IMR-90 (cell line): ENCODE measurements around the gene DYSF. TPM values are rescaled to one million over a fixed set of nuclear protein-coding genes. Genes with fewer than 3 reads are reported as not detected.

ENCODE experiments used
- ATAC-seq: fragments of 200-7000 bp; cut with Tn5 transposase; 2 replicates; pipeline ENCODE4 v1.9.1; 2020; ENCODE audit warnings: low read depth, mild to moderate bottlenecking, moderate library complexity
- BruUV-seq: library from RNA; stranded (reverse); fragments of 400-500 nt; replicated peaks from 2 replicates; lab custom pipeline; 2021; lab: Mats Ljungman, UMichigan
- CTCF ChIA-PET: fragments of 300-600 bp; formaldehyde crosslinking; extraction: SDS; loops from one replicate; lab custom pipeline; 2021; ENCODE audit warnings: antibody characterized with exemption; lab: Yijun Ruan, JAX
- POLR2A ChIA-PET: fragments of 300-600 bp; sonication (Branson Sonifier 250); formaldehyde crosslinking; loops from one replicate; lab custom pipeline; 2022; ENCODE audit warnings: antibody characterized with exemption; ENCODE audit not compliant: unreplicated experiment; lab: Charles Lee
- DNase-seq: peaks from one replicate; pipeline ENCODE4 v3.0.0; 2013
- H2AFZ ChIP-seq: replicated peaks from 2 replicates; pipeline ENCODE3; 2013; ENCODE audit warnings: low read length, mild to moderate bottlenecking; ENCODE audit not compliant: poor library complexity
- H2AK5ac ChIP-seq: 2 replicates; pipeline ENCODE4 v1.6.1; 2013; ENCODE audit warnings: low read depth, low read length, inconsistent platforms
- H2AK9ac ChIP-seq: replicated peaks from 2 replicates; pipeline ENCODE3; 2013; ENCODE audit warnings: mild to moderate bottlenecking, low read depth, low read length, moderate library complexity; ENCODE audit not compliant: poor library complexity
- H2BK120ac ChIP-seq: 2 replicates; pipeline ENCODE4 v1.6.1; 2013; ENCODE audit warnings: low read depth, low read length, inconsistent platforms
- H2BK15ac ChIP-seq: 3 replicates; pipeline ENCODE4 v1.6.1; 2013; ENCODE audit warnings: low read depth, low read length, inconsistent platforms
- H2BK20ac ChIP-seq: 2 replicates; pipeline ENCODE4 v1.6.1; 2013; ENCODE audit warnings: low read depth, mild to moderate bottlenecking, inconsistent platforms, low read length, moderate library complexity
- H2BK5ac ChIP-seq: 2 replicates; pipeline ENCODE4 v1.6.1; 2013; ENCODE audit warnings: mild to moderate bottlenecking, low read depth, low read length, inconsistent platforms; ENCODE audit not compliant: poor library complexity, severe bottlenecking
- H3K14ac ChIP-seq: replicated peaks from 2 replicates; pipeline ENCODE4 v1.6.1; 2013; ENCODE audit warnings: low read depth, low read length, inconsistent platforms
- H3K18ac ChIP-seq: 2 replicates; pipeline ENCODE4 v1.6.1; 2013; ENCODE audit warnings: low read depth, low read length, control low read depth
- H3K23ac ChIP-seq: 2 replicates; pipeline ENCODE4 v1.6.1; 2013; ENCODE audit warnings: low read depth, low read length, inconsistent platforms
- H3K27ac ChIP-seq: 2 replicates; pipeline ENCODE4 v1.5.1; 2013; ENCODE audit warnings: mild to moderate bottlenecking, control low read depth, low read length; ENCODE audit not compliant: insufficient read depth
- H3K27me3 ChIP-seq: 2 replicates; pipeline ENCODE4 v1.6.1; 2013; ENCODE audit warnings: low read length; ENCODE audit not compliant: control insufficient read depth, insufficient read depth
- H3K36me3 ChIP-seq: 2 replicates; pipeline ENCODE4 v1.6.1; 2013; ENCODE audit warnings: low read length, mixed read lengths; ENCODE audit not compliant: control insufficient read depth, insufficient read depth
- H3K4ac ChIP-seq: 2 replicates; pipeline ENCODE4 v1.6.1; 2013; ENCODE audit warnings: low read depth, low read length, inconsistent platforms
- H3K4me1 ChIP-seq: 2 replicates; pipeline ENCODE4 v1.6.1; 2013; ENCODE audit warnings: low read length, mixed read lengths; ENCODE audit not compliant: control insufficient read depth, insufficient read depth
- H3K4me2 ChIP-seq: 2 replicates; pipeline ENCODE4 v1.6.1; 2013; ENCODE audit warnings: low read depth, mild to moderate bottlenecking, control low read depth, low read length, moderate library complexity
- H3K4me3 ChIP-seq: 2 replicates; pipeline ENCODE4 v1.5.1; 2013; ENCODE audit warnings: low read depth, mild to moderate bottlenecking, control low read depth, low read length, moderate library complexity; ENCODE audit not compliant: insufficient read depth
- H3K56ac ChIP-seq: 2 replicates; pipeline ENCODE4 v1.6.1; 2013; ENCODE audit warnings: low read length, inconsistent platforms; ENCODE audit not compliant: insufficient read depth; ENCODE audit errors: extremely low read depth
- H3K79me1 ChIP-seq, 2 experiments: 2 replicates each; pipeline ENCODE4 v1.6.1; 2013; ENCODE audit warnings: low read length in 2 of 2, inconsistent platforms in 1 of 2, low read depth in 1 of 2
- H3K9ac ChIP-seq: 2 replicates; pipeline ENCODE4 v1.6.1; 2013; ENCODE audit warnings: low read depth, low read length, control low read depth
- H3K9me1 ChIP-seq: 2 replicates; pipeline ENCODE4 v1.6.1; 2013; ENCODE audit warnings: low read length, inconsistent platforms; ENCODE audit not compliant: insufficient read depth
- H3K9me3 ChIP-seq: 2 replicates; pipeline ENCODE4 v1.6.1; 2013; ENCODE audit warnings: low read length; ENCODE audit not compliant: control insufficient read depth, insufficient read depth
- H4K20me1 ChIP-seq: 2 replicates; pipeline ENCODE4 v1.6.1; 2013; ENCODE audit warnings: low read length, inconsistent platforms; ENCODE audit not compliant: insufficient read depth
- H4K5ac ChIP-seq: 2 replicates; pipeline ENCODE4 v1.6.1; 2013; ENCODE audit warnings: mild to moderate bottlenecking, low read depth, low read length, control low read depth
- H4K8ac ChIP-seq, 2 experiments: 2 replicates each; pipeline ENCODE4 v1.6.1; 2013; ENCODE audit warnings: low read depth in 2 of 2, low read length in 2 of 2, control low read depth in 1 of 2, inconsistent platforms in 1 of 2
- H4K91ac ChIP-seq: 2 replicates; pipeline ENCODE4 v1.6.1; 2013; ENCODE audit warnings: low read depth, low read length, inconsistent platforms; ENCODE audit not compliant: insufficient read depth
- BHLHE40 ChIP-seq: fragments of 150-350 bp; IDR thresholded peaks from 2 replicates; pipeline ENCODE4 v1.6.1; 2016; ENCODE audit warnings: mild to moderate bottlenecking, low read depth, low read length
- CEBPB ChIP-seq: IDR thresholded peaks from 2 replicates; pipeline ENCODE4 v1.6.1; 2012; ENCODE audit warnings: low read depth, low read length, improper control_type of control experiment
- CHD1 ChIP-seq: IDR thresholded peaks from 2 replicates; pipeline ENCODE4 v1.6.1; 2012; ENCODE audit warnings: low read depth, low read length, improper control_type of control experiment
- CTCF ChIP-seq: conservative IDR thresholded peaks from 2 replicates; pipeline ENCODE4 v1.5.1; 2012; ENCODE audit warnings: mild to moderate bottlenecking, low read depth, low read length, improper control_type of control experiment
- ELK1 ChIP-seq: fragments of 150-350 bp; IDR thresholded peaks from 2 replicates; pipeline ENCODE4 v1.6.1; 2016; ENCODE audit warnings: low read depth, mild to moderate bottlenecking, low read length, moderate library complexity, borderline replicate concordance
- MAFK ChIP-seq: IDR thresholded peaks from 2 replicates; pipeline ENCODE4 v1.6.1; 2012; ENCODE audit warnings: low read depth, low read length, improper control_type of control experiment
- MAZ ChIP-seq: IDR thresholded peaks from 2 replicates; pipeline ENCODE4 v1.6.1; 2012; ENCODE audit warnings: low read depth, mild to moderate bottlenecking, low read length, improper control_type of control experiment, moderate library complexity, borderline replicate concordance
- NFE2L2 ChIP-seq: fragments of 150-350 bp; IDR thresholded peaks from 2 replicates; pipeline ENCODE4 v1.6.1; 2016; ENCODE audit warnings: low read depth, mild to moderate bottlenecking, low read length
- RAD21 ChIP-seq: IDR thresholded peaks from 2 replicates; pipeline ENCODE4 v1.6.1; 2012; ENCODE audit warnings: low read length, improper control_type of control experiment
- RFX5 ChIP-seq: IDR thresholded peaks from 2 replicates; pipeline ENCODE4 v1.8.0; 2012; ENCODE audit warnings: low read depth, mild to moderate bottlenecking, low read length, moderate library complexity
- SMC3 ChIP-seq: fragments of 150-350 bp; IDR thresholded peaks from 2 replicates; pipeline ENCODE4 v1.6.1; 2016; ENCODE audit warnings: low read depth, mild to moderate bottlenecking, antibody characterized with exemption, low read length, moderate library complexity
- USF2 ChIP-seq: fragments of 150-350 bp; IDR thresholded peaks from 2 replicates; pipeline ENCODE4 v1.6.1; 2017; ENCODE audit warnings: mild to moderate bottlenecking, antibody characterized with exemption, low read length, low read depth
- WGBS, 2 experiments: methylation state at CpG; one replicate each; pipeline versions ENCODE4 v1.1.5 to v1.1.7; 2013; ENCODE audit warnings: missing lambda C conversion rate in 2 of 2; ENCODE audit not compliant: insufficient read length in 1 of 2; ENCODE audit errors: extremely low coverage in 2 of 2; 5-methylcytosine and 5-hydroxymethylcytosine counted together
- dilution Hi-C: fragments of 300-500 bp; cut with HindIII; formaldehyde crosslinking; loops from one replicate; pipeline ENCODE4 v1.14.3; 2018; ENCODE audit warnings: low sequenced_read_pairs; ENCODE audit not compliant: unreplicated experiment
- in situ Hi-C: fragments of 300-500 bp; cut with MboI; formaldehyde crosslinking; loops from 3 replicates; pipeline ENCODE4 v1.14.3; 2019; ENCODE audit warnings: low sequenced_read_pairs, inconsistent platforms, mixed read lengths
- intact Hi-C: fragments of 100-400 bp; cut with micrococcal nuclease; formaldehyde crosslinking; loops from 2 replicates; pipeline ENCODE4 v1.10.0; 2022
- polyA plus RNA-seq, 3 experiments: library from polyadenylated mRNA; depleted of rRNA; stranded (reverse); fragments of >200 nt; gene quantifications; 2 replicates each; pipeline ENCODE4 v1.2.3, GENCODE V29; 2012; ENCODE audit warnings: low replicate concordance in 1 of 3
- total RNA-seq: library from RNA; depleted of rRNA; stranded (reverse); fragments of >200 nt; gene quantifications from 2 replicates; pipeline ENCODE4 v1.2.3, GENCODE V29; 2012

Gene DYSF
- total and polyA plus RNA-seq, 2 of the 4 experiments (the other 2 are of a cell fraction), result 0.09 to 0.18 TPM

GRCh38 chr2:71426721-71427120 lies 26.6 kb upstream of the DYSF start:
- Histone ChIP-seq H2AK5ac (no peak overlapping the region), H3K79me1 (peaks cover 0 to 3% of the 10 kb centered on the region in 2 experiments; a peak in 2 of 4 replicates), H3K36me3 (peaks cover 28% of the 10 kb centered on the region), H4K20me1 (no peaks in the 10 kb centered on the region), H2AFZ (no peak overlapping the region), H3K4me1 (no peaks in the 10 kb centered on the region), H4K8ac (no peak overlapping the region), H3K14ac (no peak overlapping the region), H4K5ac (no peak overlapping the region), H3K4me2 (no peak overlapping the region), H2BK5ac (no peak overlapping the region), H3K18ac (no peak overlapping the region), H3K27me3 (no peaks in the 10 kb centered on the region), H3K9me3 (no peaks in the 10 kb centered on the region), H4K91ac (no peak overlapping the region), H3K56ac (no peak overlapping the region), H3K4ac (no peak overlapping the region), H3K23ac (no peak overlapping the region), H2BK20ac (no peak overlapping the region), H2AK9ac (no peak overlapping the region), H3K27ac (no peak overlapping the region), H3K4me3 (no peak overlapping the region), H2BK120ac (no peak overlapping the region), H3K9me1 (no peaks in the 10 kb centered on the region; the same call in 1 of the 2 replicates), H2BK15ac (no peak overlapping the region), H3K9ac (no peak overlapping the region)
- ChIA-PET POLR2A (no interaction called here), CTCF (no interaction called here)
- ATAC-seq, result no peak
- TF ChIP-seq USF2, result no peak
- TF ChIP-seq BHLHE40, result no peak
- no peak for TF ChIP-seq NFE2L2
- TF ChIP-seq RFX5, result no peak
- no peak for TF ChIP-seq MAFK
- TF ChIP-seq SMC3, result no peak
- no peak for TF ChIP-seq MAZ
- TF ChIP-seq ELK1, result no peak
- TF ChIP-seq CTCF, result no peak
- TF ChIP-seq CEBPB, result no peak
- TF ChIP-seq RAD21, result no peak
- no peak for TF ChIP-seq CHD1
- in situ Hi-C loops, result no loop called here
- no peak for DNase-seq
- intact Hi-C loops, result no loop called here
- no CpG with 5 or more reads among the region's 2 CpGs for WGBS, 2 experiments
- dilution Hi-C loops, result no loop called here
- BruUV-seq, result TSS peak; percentile 52
